Left lung (tissue), 10 donors: ENCODE results near the gene ERBB4. TPM values are rescaled to one million over a fixed set of nuclear protein-coding genes. Genes with fewer than 3 reads are reported as not detected.

Experiments used
- ATAC-seq: fragments of 200-7000 bp; cut with Tn5 transposase; one replicate; pipeline ENCODE4 v1.9.1; 2020; ENCODE audit warnings: moderate library complexity
- DNase-seq, 4 donors: peaks; one replicate each; pipeline ENCODE4 v3.0.0-alpha.2; 2013 to 2020
- H3K27ac ChIP-seq, 2 donors: fragments of 200-600 bp; sonication (generic) in 1 of 2; one replicate each; pipeline versions ENCODE4 v1.5.0 to v1.8.0; 2020 to 2021
- H3K27me3 ChIP-seq, 2 donors: fragments of 200-600 bp; sonication (generic) in 1 of 2; one replicate each; pipeline versions ENCODE4 v1.5.0 to v1.8.0; 2020 to 2021
- H3K36me3 ChIP-seq, 2 donors: fragments of 200-600 bp; sonication (generic) in 1 of 2; one replicate each; pipeline versions ENCODE4 v1.5.0 to v1.8.0; 2020 to 2021
- H3K4me1 ChIP-seq, 2 donors: fragments of 200-600 bp; one replicate each; pipeline ENCODE4 v1.8.0; 2021
- H3K4me3 ChIP-seq, 2 donors: fragments of 200-600 bp; sonication (generic) in 1 of 2; one replicate each; pipeline versions ENCODE4 v1.5.0 to v1.8.0; 2020 to 2021; ENCODE audit warnings: mild to moderate bottlenecking in 1 of 2
- H3K9me3 ChIP-seq, 2 donors: fragments of 200-600 bp; sonication (generic) in 1 of 2; one replicate each; pipeline versions ENCODE4 v1.5.0 to v1.8.0; 2020 to 2021
- intact Hi-C, 2 donors: fragments of 100-400 bp; cut with DNase I; formaldehyde crosslinking; loops; one replicate each; pipeline versions ENCODE4 v1.11.2 to v1.14.2; 2022
- microRNA-seq, 2 donors: library from miRNA; unstranded; fragments of <30 nt; microRNA quantifications; one replicate each; pipeline ENCODE4, GENCODE V29; 2019
- polyA plus RNA-seq, 6 donors: library from polyadenylated mRNA; unstranded; fragments of 120-200 nt; gene quantifications; one replicate each; pipeline ENCODE4 v1.2.1, GENCODE V29; 2013; ENCODE audit not compliant: insufficient read length in 6 of 6
- total RNA-seq, 2 donors: library from RNA; stranded (reverse); fragmentation: NEBNext Ultra II Directional; extraction: Animal tissue kit (Norgen Biotek cat#: 25700); gene quantifications; one replicate each; pipeline ENCODE4 v1.2.1, GENCODE V29; 2021
- TF ChIP-seq, protein P1 (sequence below), 2 donors: fragments of 200-600 bp; sonication (generic) in 1 of 2; IDR thresholded peaks; one replicate each; pipeline versions ENCODE4 v1.5.0 to v1.8.0; 2021; ENCODE audit warnings: antibody characterized with exemption in 2 of 2
- donor health status: DM: no; HTN: yes; CAD: no.
- donor health status: DM: no; HTN: no; CAD: no.

ERBB4 gene
- total and polyA plus RNA-seq, 8 donors = 0.89 to 16.0 (median 1.4) TPM

- intact Hi-C loops = no loop called here
- Histone ChIP-seq H3K27ac (no peak overlapping the region), H3K27me3 (no peaks in the 10 kb centered on the region), H3K36me3 (no peaks in the 10 kb centered on the region), H3K9me3 (no peaks in the 10 kb centered on the region), H3K4me1 (no peaks in the 10 kb centered on the region), H3K4me3 (no peak overlapping the region)
- TF ChIP-seq, protein P1, sequence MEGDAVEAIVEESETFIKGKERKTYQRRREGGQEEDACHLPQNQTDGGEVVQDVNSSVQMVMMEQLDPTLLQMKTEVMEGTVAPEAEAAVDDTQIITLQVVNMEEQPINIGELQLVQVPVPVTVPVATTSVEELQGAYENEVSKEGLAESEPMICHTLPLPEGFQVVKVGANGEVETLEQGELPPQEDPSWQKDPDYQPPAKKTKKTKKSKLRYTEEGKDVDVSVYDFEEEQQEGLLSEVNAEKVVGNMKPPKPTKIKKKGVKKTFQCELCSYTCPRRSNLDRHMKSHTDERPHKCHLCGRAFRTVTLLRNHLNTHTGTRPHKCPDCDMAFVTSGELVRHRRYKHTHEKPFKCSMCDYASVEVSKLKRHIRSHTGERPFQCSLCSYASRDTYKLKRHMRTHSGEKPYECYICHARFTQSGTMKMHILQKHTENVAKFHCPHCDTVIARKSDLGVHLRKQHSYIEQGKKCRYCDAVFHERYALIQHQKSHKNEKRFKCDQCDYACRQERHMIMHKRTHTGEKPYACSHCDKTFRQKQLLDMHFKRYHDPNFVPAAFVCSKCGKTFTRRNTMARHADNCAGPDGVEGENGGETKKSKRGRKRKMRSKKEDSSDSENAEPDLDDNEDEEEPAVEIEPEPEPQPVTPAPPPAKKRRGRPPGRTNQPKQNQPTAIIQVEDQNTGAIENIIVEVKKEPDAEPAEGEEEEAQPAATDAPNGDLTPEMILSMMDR (IDR thresholded peaks at IDR 0.05) = no peak
- DNase-seq (no peak), ATAC-seq (no peak)
Observed at GRCh38 chr2:211329421-211329820, 1209.2 kb downstream of the ERBB4 start.

DNA sequence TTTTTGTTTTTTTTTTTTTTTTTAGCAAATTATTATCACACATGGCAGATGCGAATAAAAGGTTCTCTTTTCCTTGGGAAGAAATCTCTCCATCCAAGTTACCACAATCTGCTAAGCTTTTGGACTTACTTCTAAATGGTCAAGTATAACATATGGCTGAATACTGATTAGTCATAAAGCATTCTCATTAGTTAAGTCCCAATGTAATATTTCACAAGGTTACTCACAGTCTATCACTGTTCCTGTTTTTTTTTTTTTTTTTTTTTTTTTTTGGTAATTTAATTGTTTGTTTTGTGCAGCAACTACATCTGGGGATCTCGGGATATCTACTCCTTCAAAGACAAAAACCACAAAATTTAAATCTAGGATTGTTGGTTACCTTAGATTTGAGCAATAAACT, 1210.5 kb downstream of the ERBB4 start:
- ATAC-seq = no peak
- Histone ChIP-seq H3K4me3 (no peak overlapping the region), H3K36me3 (no peaks in the 10 kb centered on the region), H3K4me1 (no peaks in the 10 kb centered on the region), H3K27me3 (no peaks in the 10 kb centered on the region), H3K27ac (no peak overlapping the region), H3K9me3 (peaks cover 0 to 6% of the 10 kb centered on the region in 2 donors)
- TF ChIP-seq, protein P1 (IDR thresholded peaks at IDR 0.05) = no peak
- no peak for DNase-seq
- intact Hi-C loops = no loop called here

Small RNA genes within 50 kb of the gene (microRNA-seq; reads per million reads assigned to microRNA genes)
- gene MIR548F2 = 0 reads per million in 2 donors
